T-helper 9 cell (primary cell): Measurements from ENCODE around the gene HIP1.
"Not testable (repeated sequence)": the region's sequence is repeated elsewhere in the genome, so short reads cannot be mapped to it uniquely, and the experiment has no call there.

Source experiments
- DNase-seq: peaks from one replicate; pipeline ENCODE4 v3.0.0-alpha.2; 2020

Gene HIP1

GRCh38 chr7:75712517-75713361, 26.0 kb downstream of the HIP1 start:
- no peak for DNase-seq

- no peak for DNase-seq
These were observed 26.9 kb downstream of the HIP1 start for GRCh38 chr7:75711656-75712514.

- DNase-seq, result no peak
These were observed 27.7 kb downstream of the HIP1 start for GRCh38 chr7:75711076-75711475.

- DNase-seq, result no peak
These were observed 33.8 kb downstream of the HIP1 start for GRCh38 chr7:75704928-75705327.

- no peak for DNase-seq
These were observed 36.2 kb downstream of the HIP1 start for GRCh38 chr7:75702515-75702914.

- no peak for DNase-seq
These were observed 38.7 kb downstream of the HIP1 start for GRCh38 chr7:75699993-75700392.

- DNase-seq, result no peak
These were observed 40.4 kb downstream of the HIP1 start for GRCh38 chr7:75698358-75698757.

GRCh38 chr7:75696263-75697037, 42.3 kb downstream of the HIP1 start:
- DNase-seq, result no peak

- DNase-seq, result no peak
These were observed 43.9 kb downstream of the HIP1 start for GRCh38 chr7:75694638-75695399.

GRCh38 chr7:75693668-75694067, 45.1 kb downstream of the HIP1 start:
- not testable (repeated sequence) for DNase-seq

- no peak for DNase-seq
These were observed 46.8 kb downstream of the HIP1 start for GRCh38 chr7:75691793-75692543.

GRCh38 chr7:75690121-75690523, 48.6 kb downstream of the HIP1 start:
- DNase-seq, result no peak

- no peak for DNase-seq
These were observed 49.3 kb downstream of the HIP1 start for GRCh38 chr7:75689246-75690099.

- DNase-seq, result no peak
These were observed 50.3 kb downstream of the HIP1 start for GRCh38 chr7:75688200-75689136.

- no peak for DNase-seq
These were observed 51.3 kb downstream of the HIP1 start for GRCh38 chr7:75687246-75688088.

- DNase-seq, result no peak
These were observed 52.2 kb downstream of the HIP1 start for GRCh38 chr7:75686551-75686950.

GRCh38 chr7:75682052-75682451, 56.7 kb downstream of the HIP1 start:
- DNase-seq, result not testable (repeated sequence)

- no peak for DNase-seq
These were observed 59.7 kb downstream of the HIP1 start for GRCh38 chr7:75679060-75679459.
